Keratinocyte (primary cell): ENCODE data around the gene SELENOS.

Experiments
- EZH2 ChIP-seq: IDR thresholded peaks from one replicate; pipeline ENCODE4 v1.6.1; 2012; ENCODE audit warnings: inconsistent platforms, mild to moderate bottlenecking, low read length, moderate library complexity
- TF ChIP-seq, protein P1 (sequence below), 3 experiments: IDR thresholded peaks in 1 of 3; conservative IDR thresholded peaks in 1 of 3; optimal IDR thresholded peaks in 1 of 3; 2 replicates in 2 of 3; 3 replicates in 1 of 3; pipeline versions ENCODE3 to v1.5.1; 2011; ENCODE audit warnings: low read length in 3 of 3, mild to moderate bottlenecking in 3 of 3, moderate library complexity in 2 of 3, control low read depth in 1 of 3, inconsistent platforms in 1 of 3; ENCODE audit not compliant: insufficient read depth in 2 of 3; ENCODE audit errors: extremely low read depth in 1 of 3

DNA sequence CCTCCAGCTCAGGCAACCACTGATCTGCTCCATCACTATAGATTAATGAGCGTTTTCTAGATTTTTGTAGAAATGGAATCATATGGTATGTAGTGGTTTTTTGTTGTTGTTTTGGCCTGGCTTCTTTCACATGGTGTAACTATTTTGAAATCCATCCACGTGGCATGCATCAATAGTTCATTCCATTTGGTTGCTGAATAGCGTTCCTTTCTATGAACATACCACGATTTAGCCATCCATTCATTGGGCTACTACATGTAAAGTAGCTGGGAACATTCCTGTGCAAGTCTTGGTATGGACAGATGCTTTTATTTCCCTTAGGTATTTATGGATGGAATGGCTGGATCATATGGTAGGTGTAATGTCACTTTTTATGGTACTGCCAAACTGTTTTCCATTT lies 14.7 kb downstream of the SELENOS start:
- TF ChIP-seq, protein P1, sequence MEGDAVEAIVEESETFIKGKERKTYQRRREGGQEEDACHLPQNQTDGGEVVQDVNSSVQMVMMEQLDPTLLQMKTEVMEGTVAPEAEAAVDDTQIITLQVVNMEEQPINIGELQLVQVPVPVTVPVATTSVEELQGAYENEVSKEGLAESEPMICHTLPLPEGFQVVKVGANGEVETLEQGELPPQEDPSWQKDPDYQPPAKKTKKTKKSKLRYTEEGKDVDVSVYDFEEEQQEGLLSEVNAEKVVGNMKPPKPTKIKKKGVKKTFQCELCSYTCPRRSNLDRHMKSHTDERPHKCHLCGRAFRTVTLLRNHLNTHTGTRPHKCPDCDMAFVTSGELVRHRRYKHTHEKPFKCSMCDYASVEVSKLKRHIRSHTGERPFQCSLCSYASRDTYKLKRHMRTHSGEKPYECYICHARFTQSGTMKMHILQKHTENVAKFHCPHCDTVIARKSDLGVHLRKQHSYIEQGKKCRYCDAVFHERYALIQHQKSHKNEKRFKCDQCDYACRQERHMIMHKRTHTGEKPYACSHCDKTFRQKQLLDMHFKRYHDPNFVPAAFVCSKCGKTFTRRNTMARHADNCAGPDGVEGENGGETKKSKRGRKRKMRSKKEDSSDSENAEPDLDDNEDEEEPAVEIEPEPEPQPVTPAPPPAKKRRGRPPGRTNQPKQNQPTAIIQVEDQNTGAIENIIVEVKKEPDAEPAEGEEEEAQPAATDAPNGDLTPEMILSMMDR (optimal IDR thresholded peaks at IDR 0.05 in 1 of 3, IDR thresholded peaks at IDR 0.05 in 1 of 3, conservative IDR thresholded peaks at IDR 0.05 in 1 of 3; ENCODE audit: extremely low read depth in 1 of 3, insufficient read depth in 2 of 3, low read length in 3 of 3): no peak
- no peak for TF ChIP-seq EZH2
